ENCODE results near the gene HAT1. TPM values are rescaled to one million over a fixed set of nuclear protein-coding genes. Genes with fewer than 3 reads are reported as not detected.

Gene HAT1
- total RNA-seq, 2 experiments from 2014 or later: 20.3 to 22.6 TPM

DNA sequence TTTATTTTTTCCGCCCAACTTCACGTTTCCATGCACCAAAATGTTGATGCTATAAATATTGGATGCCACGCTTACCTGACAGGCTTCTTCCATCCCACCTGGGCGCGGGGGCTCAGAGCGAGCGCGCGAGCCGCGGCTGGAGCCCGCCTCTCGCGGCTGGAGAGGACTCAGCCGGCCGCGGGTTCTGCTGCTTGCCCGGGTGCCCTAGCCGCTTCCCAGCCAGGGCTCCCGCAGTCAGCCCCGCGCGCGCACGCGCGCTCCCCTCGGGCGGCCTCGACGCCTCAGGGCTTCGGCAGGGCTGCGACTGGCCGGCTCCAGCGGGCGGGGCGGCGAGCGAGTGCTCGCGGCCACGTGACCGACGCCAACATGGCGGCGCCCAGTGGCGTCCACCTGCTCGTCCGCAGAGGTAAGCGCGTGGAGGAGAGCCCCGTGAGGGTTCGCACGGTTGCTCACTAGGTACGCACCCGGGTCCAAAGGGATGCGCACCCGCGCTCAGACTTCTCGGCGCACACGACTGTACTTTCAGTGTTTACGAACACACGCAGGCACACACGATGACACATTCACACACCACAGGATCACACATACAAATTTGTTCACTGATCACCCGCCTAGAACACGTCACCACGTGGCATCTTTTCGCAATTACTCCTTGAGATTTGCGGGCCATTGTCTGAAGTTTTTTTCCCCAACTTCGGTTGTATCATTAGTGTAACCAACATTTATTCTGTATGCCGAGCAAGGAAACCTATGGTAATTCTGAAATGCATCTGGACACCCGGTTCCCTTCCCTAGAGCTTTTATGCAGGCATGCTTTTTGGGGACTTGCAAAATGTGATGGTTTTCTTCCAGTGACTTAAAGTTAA, 77.6 kb downstream of the HAT1 start, which contains the start of gene METAP1D:
Gene METAP1D, plus strand, starts transcription at position 350 of the 866 bp plus-strand sequence. Its CDS starts 17 bp downstream, at position 367.
- Mint-ChIP-seq H3K4me3 (peak within 1 kb of the TSS; percentile 88), H3K4me1 (ENCODE audit: low read depth) (peaks cover 23% of the 10 kb centered on the region), H3K27me3 (peaks cover 8% of the 10 kb centered on the region), H3K36me3 (ENCODE audit: low read depth) (no peaks in the 10 kb centered on the region), H3K9me3 (no peaks in the 10 kb centered on the region), H3K27ac (peak within 1 kb of the TSS; percentile 74)
- TF ChIP-seq, protein P1, sequence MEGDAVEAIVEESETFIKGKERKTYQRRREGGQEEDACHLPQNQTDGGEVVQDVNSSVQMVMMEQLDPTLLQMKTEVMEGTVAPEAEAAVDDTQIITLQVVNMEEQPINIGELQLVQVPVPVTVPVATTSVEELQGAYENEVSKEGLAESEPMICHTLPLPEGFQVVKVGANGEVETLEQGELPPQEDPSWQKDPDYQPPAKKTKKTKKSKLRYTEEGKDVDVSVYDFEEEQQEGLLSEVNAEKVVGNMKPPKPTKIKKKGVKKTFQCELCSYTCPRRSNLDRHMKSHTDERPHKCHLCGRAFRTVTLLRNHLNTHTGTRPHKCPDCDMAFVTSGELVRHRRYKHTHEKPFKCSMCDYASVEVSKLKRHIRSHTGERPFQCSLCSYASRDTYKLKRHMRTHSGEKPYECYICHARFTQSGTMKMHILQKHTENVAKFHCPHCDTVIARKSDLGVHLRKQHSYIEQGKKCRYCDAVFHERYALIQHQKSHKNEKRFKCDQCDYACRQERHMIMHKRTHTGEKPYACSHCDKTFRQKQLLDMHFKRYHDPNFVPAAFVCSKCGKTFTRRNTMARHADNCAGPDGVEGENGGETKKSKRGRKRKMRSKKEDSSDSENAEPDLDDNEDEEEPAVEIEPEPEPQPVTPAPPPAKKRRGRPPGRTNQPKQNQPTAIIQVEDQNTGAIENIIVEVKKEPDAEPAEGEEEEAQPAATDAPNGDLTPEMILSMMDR (IDR thresholded peaks at IDR 0.05): no peak
- Histone ChIP-seq H3K9me3 (ENCODE audit: control insufficient read depth in 1 of 2, insufficient read depth in 1 of 2, low read length in 2 of 2) (no peaks in the 10 kb centered on the region), H3K4me3 (ENCODE audit: low read length) (peak within 1 kb of the TSS; percentile 75), H3K4me1 (ENCODE audit: insufficient read depth, low read length) (peaks cover 12% of the 10 kb centered on the region), H3K27me3 (ENCODE audit: control insufficient read depth in 1 of 2, insufficient read depth in 2 of 2, low read length in 2 of 2) (no peaks in the 10 kb centered on the region), H3K27ac (ENCODE audit: low read depth in 1 of 2, low read length in 2 of 2) (peak within 1 kb of the TSS; percentile 23 to 38), H3K36me3 (ENCODE audit: insufficient read depth, low read length) (no peaks in the 10 kb centered on the region)
- POLR2A ChIA-PET: interaction anchor here (1.1 to 1.3 kb wide), 2 partner anchors 77 to 106 kb away, joined by 4 read pairs; partner anchors contain the start of genes HAT1 and SLC25A12
- ATAC-seq (ENCODE audit: poor library complexity) (peak; percentile 90), DNase-seq (peak; percentile 61 to 93 (median 82))
- CTCF ChIA-PET: no interaction called here
- intact Hi-C loops (cut with DNase I, micrococcal nuclease): loop anchor here (2.0 to 10.0 kb wide), 7 partner anchors 75 to 1065 kb away; partner anchors contain the start of genes DYNC1I2 (in 1 of the 2), HAT1 (in 1 of the 2) and SLC25A12 (in 1 of the 2)

DNA sequence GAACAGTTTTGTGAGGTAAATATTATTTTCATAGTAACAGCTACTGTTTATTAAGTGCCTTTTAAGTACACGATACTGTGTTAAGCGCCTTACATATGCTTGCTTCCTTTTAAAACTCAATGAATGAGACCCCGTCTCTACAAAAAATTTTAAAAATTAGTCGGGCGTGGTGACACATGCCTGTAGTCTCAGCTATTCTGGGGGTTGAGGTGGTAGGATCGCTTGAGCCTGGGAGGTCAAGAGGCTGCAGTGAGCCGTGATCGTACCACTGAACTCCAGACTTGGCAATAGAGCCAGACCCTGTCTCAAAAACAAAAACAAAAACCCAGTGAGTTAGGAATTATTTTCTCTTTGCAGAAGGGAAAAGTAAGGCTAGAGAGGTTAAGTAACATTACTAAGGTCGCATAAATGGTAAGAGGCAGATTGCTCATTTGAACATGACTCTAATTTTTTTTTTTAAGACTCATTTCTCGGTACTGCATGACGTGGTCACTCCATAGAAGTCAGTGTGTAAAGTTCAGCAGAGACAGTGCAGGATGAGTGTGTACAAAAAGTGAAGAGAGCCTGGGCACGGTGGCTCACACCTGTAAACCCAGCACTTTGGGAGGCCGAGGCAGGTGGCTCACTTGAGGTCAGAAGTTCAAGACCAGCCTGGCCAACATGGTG, 78.6 kb downstream of the HAT1 start:
- TF ChIP-seq, protein P1 (IDR thresholded peaks at IDR 0.05): no peak
- intact Hi-C loops (cut with DNase I, micrococcal nuclease): loop anchor here in 1 of 2 experiments (2.0 to 10.0 kb wide), 4 partner anchors 74 to 551 kb away; partner anchors contain the start of genes DYNC1I2 and HAT1
- ATAC-seq (ENCODE audit: poor library complexity): no peak
- Histone ChIP-seq H3K4me3 (ENCODE audit: low read length) (no peak overlapping the region), H3K36me3 (ENCODE audit: insufficient read depth, low read length) (no peaks in the 10 kb centered on the region), H3K27me3 (ENCODE audit: control insufficient read depth in 1 of 2, insufficient read depth in 2 of 2, low read length in 2 of 2) (no peaks in the 10 kb centered on the region), H3K9me3 (ENCODE audit: control insufficient read depth in 1 of 2, insufficient read depth in 1 of 2, low read length in 2 of 2) (no peaks in the 10 kb centered on the region), H3K27ac (ENCODE audit: low read depth in 1 of 2, low read length in 2 of 2) (no peak overlapping the region), H3K4me1 (ENCODE audit: insufficient read depth, low read length) (peaks cover 12% of the 10 kb centered on the region)
- no peak for DNase-seq
- no peaks in the 10 kb centered on the region for H3K9me3 Mint-ChIP-seq
- H3K36me3 Mint-ChIP-seq (ENCODE audit: low read depth): no peaks in the 10 kb centered on the region
- H3K4me3 Mint-ChIP-seq: peak overlapping the region; percentile 84
- peaks cover under 1% of the 10 kb centered on the region for H3K27me3 Mint-ChIP-seq
- ChIA-PET CTCF (no interaction called here), POLR2A (interaction anchor here (1.1 kb wide), 1 partner anchor 78 kb away, joined by 4 read pairs; the partner anchor contains the start of gene HAT1)
- peaks cover 23% of the 10 kb centered on the region for H3K4me1 Mint-ChIP-seq (ENCODE audit: low read depth)
- H3K27ac Mint-ChIP-seq: peak overlapping the region; percentile 74

DNA sequence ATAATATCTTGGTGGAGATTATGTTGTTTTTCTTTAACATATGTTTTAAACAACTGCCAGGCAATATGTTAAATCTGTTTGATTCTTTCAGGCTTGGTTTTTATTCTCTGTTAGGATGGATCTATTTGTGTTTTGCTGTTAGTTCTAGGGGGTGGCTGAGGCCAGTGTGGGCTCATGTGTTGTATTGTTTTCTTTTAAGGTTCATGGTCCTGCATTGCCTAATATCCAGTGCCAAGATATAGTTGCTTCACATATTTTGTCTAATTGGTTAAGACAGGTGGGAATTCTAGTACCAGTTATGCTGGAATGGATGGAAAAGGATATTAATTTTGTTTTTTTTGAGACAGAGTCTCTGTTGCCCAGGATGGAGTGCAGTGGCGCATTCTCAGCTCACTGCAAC, 85.1 kb downstream of the HAT1 start:
- no peak overlapping the region for H3K27ac ChIP-seq (ENCODE audit: low read depth in 1 of 2, low read length in 2 of 2)
- H3K27me3 ChIP-seq (ENCODE audit: control insufficient read depth in 1 of 2, insufficient read depth in 2 of 2, low read length in 2 of 2): no peaks in the 10 kb centered on the region
- H3K36me3 Mint-ChIP-seq (ENCODE audit: low read depth): peaks cover 17% of the 10 kb centered on the region
- H3K27ac Mint-ChIP-seq: no peak overlapping the region
- DNase-seq (no peak), ATAC-seq (ENCODE audit: poor library complexity) (no peak)
- no peaks in the 10 kb centered on the region for H3K9me3 Mint-ChIP-seq
- H3K4me1 ChIP-seq (ENCODE audit: insufficient read depth, low read length): peaks cover 5% of the 10 kb centered on the region
- CTCF ChIA-PET: no interaction called here
- intact Hi-C loops (cut with DNase I, micrococcal nuclease): loop anchor here in 1 of 2 experiments (10.0 kb wide), 1 partner anchor 67 kb away; no protein-coding TSS in a partner anchor
- H3K9me3 ChIP-seq (ENCODE audit: control insufficient read depth in 1 of 2, insufficient read depth in 1 of 2, low read length in 2 of 2): no peaks in the 10 kb centered on the region
- H3K27me3 Mint-ChIP-seq: no peaks in the 10 kb centered on the region
- TF ChIP-seq, protein P1 (IDR thresholded peaks at IDR 0.05): no peak
- POLR2A ChIA-PET: interaction anchor here (0.6 kb wide), 1 partner anchor 66 kb away, joined by 3 read pairs; no protein-coding TSS in a partner anchor
- H3K36me3 ChIP-seq (ENCODE audit: insufficient read depth, low read length): no peaks in the 10 kb centered on the region
- no peak overlapping the region for H3K4me3 Mint-ChIP-seq
- H3K4me3 ChIP-seq (ENCODE audit: low read length): no peak overlapping the region
- peaks cover 17% of the 10 kb centered on the region for H3K4me1 Mint-ChIP-seq (ENCODE audit: low read depth)

Measured in CD4-positive, alpha-beta T cell (primary cell).